ENCODE measurements around the gene FCRL3. TPM values are rescaled to one million over a fixed set of nuclear protein-coding genes. Genes with fewer than 3 reads are reported as not detected.

The FCRL3 gene
- total and polyA plus RNA-seq, 2 of the 13 experiments (the other 11 are each of a cell fraction or from before 2014, with no cell fraction given): not detected

- DNase-seq (ENCODE audit: low spot score) (no peak), ATAC-seq (no peak), FAIRE-seq (no peak)
- H3K27ac ChIP-seq (ENCODE audit: extremely low read length, insufficient read depth, low read length): no peak overlapping the region
- CTCF ChIA-PET (ENCODE audit: low intra/inter-chr PET ratio, low total read pairs): no interaction called here
- no peaks in the 10 kb centered on the region; a peak in 1 of 5 replicates for H3K27me3 ChIP-seq (ENCODE audit: control insufficient read depth in 1 of 2, insufficient read depth in 2 of 2, low read length in 2 of 2)
- no peaks in the 10 kb centered on the region for H3K79me2 ChIP-seq (ENCODE audit: insufficient read depth, low read length)
- H4K20me1 ChIP-seq (ENCODE audit: insufficient read depth, low read length): no peaks in the 10 kb centered on the region
- in situ Hi-C loops (cut with HindIII; ENCODE audit: extremely low pct_ligation_motif_present, low pct_unique_long_range_greater_than_20kb): no loop called here
- no peaks in the 10 kb centered on the region for H3K36me3 ChIP-seq (replicated peaks in 1 of 2; ENCODE audit: control insufficient read depth in 1 of 2, insufficient read depth in 2 of 2, low read length in 2 of 2)
- POLR2A ChIA-PET: no interaction called here
- WGBS (ENCODE audit: low lambda C conversion rate): no CpG with 5 or more reads among the region's 1 CpG
- no peak overlapping the region for H2AFZ ChIP-seq (ENCODE audit: low read length)
- no peaks in the 10 kb centered on the region for H3K4me1 ChIP-seq (ENCODE audit: insufficient read depth, low read length)
- no peak overlapping the region for H3K9ac ChIP-seq (ENCODE audit: insufficient read depth, low read depth, low read length)
- intact Hi-C loops (cut with micrococcal nuclease; ENCODE audit: unreplicated experiment): no loop called here
- no peak overlapping the region for H3K4me3 ChIP-seq (replicated peaks in 1 of 3; ENCODE audit: insufficient read depth in 1 of 3, low read depth in 2 of 3, low read length in 3 of 3)
- BruUV-seq (replicated peaks): no TSS peak
- TF ChIP-seq, protein P1, sequence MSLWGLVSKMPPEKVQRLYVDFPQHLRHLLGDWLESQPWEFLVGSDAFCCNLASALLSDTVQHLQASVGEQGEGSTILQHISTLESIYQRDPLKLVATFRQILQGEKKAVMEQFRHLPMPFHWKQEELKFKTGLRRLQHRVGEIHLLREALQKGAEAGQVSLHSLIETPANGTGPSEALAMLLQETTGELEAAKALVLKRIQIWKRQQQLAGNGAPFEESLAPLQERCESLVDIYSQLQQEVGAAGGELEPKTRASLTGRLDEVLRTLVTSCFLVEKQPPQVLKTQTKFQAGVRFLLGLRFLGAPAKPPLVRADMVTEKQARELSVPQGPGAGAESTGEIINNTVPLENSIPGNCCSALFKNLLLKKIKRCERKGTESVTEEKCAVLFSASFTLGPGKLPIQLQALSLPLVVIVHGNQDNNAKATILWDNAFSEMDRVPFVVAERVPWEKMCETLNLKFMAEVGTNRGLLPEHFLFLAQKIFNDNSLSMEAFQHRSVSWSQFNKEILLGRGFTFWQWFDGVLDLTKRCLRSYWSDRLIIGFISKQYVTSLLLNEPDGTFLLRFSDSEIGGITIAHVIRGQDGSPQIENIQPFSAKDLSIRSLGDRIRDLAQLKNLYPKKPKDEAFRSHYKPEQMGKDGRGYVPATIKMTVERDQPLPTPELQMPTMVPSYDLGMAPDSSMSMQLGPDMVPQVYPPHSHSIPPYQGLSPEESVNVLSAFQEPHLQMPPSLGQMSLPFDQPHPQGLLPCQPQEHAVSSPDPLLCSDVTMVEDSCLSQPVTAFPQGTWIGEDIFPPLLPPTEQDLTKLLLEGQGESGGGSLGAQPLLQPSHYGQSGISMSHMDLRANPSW (CRISPR knock-in tag; IDR thresholded peaks at IDR 0.05; ENCODE audit: borderline replicate concordance): no peak
- TF ChIP-seq KLF11 (CRISPR knock-in tag; IDR thresholded peaks at IDR 0.05): no peak
- TF ChIP-seq ZNF367 (CRISPR knock-in tag; IDR thresholded peaks at IDR 0.05; ENCODE audit: borderline replicate concordance): no peak
- TF ChIP-seq ZNF160 (CRISPR knock-in tag; IDR thresholded peaks at IDR 0.05): no peak
- TF ChIP-seq, protein P2, sequence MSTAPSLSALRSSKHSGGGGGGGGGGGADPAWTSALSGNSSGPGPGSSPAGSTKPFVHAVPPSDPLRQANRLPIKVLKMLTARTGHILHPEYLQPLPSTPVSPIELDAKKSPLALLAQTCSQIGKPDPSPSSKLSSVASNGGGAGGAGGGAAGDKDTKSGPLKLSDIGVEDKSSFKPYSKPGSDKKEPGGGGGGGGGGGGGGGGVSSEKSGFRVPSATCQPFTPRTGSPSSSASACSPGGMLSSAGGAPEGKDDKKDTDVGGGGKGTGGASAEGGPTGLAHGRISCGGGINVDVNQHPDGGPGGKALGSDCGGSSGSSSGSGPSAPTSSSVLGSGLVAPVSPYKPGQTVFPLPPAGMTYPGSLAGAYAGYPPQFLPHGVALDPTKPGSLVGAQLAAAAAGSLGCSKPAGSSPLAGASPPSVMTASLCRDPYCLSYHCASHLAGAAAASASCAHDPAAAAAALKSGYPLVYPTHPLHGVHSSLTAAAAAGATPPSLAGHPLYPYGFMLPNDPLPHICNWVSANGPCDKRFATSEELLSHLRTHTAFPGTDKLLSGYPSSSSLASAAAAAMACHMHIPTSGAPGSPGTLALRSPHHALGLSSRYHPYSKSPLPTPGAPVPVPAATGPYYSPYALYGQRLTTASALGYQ (CRISPR knock-in tag; IDR thresholded peaks at IDR 0.05): no peak
- no peak for TF ChIP-seq IKZF4 (CRISPR knock-in tag; IDR thresholded peaks at IDR 0.05; ENCODE audit: borderline replicate concordance, low read depth, not compliant biosample characterization)
- no peak for TF ChIP-seq ATM (IDR thresholded peaks at IDR 0.05; ENCODE audit: borderline replicate concordance)
- no peak for TF ChIP-seq ZSCAN29 (CRISPR knock-in tag; conservative IDR thresholded peaks at IDR 0.05)
- TF ChIP-seq, protein P3, sequence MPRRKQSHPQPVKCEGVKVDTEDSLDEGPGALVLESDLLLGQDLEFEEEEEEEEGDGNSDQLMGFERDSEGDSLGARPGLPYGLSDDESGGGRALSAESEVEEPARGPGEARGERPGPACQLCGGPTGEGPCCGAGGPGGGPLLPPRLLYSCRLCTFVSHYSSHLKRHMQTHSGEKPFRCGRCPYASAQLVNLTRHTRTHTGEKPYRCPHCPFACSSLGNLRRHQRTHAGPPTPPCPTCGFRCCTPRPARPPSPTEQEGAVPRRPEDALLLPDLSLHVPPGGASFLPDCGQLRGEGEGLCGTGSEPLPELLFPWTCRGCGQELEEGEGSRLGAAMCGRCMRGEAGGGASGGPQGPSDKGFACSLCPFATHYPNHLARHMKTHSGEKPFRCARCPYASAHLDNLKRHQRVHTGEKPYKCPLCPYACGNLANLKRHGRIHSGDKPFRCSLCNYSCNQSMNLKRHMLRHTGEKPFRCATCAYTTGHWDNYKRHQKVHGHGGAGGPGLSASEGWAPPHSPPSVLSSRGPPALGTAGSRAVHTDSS (CRISPR knock-in tag; conservative IDR thresholded peaks at IDR 0.05): no peak
- no peak for TF ChIP-seq HNRNPH1 (optimal IDR thresholded peaks at IDR 0.05; ENCODE audit: low read depth, low read length)
- no peak for TF ChIP-seq ZBTB7A (CRISPR knock-in tag; IDR thresholded peaks at IDR 0.05)
- TF ChIP-seq GPN1 (CRISPR knock-in tag; IDR thresholded peaks at IDR 0.05; ENCODE audit: borderline replicate concordance): no peak
- no peak for TF ChIP-seq ZNF225 (CRISPR knock-in tag; IDR thresholded peaks at IDR 0.05)
- TF ChIP-seq SUZ12 (IDR thresholded peaks at IDR 0.05; ENCODE audit: low read depth, low read length): no peak
- no peak for TF ChIP-seq ZNF17 (CRISPR knock-in tag; IDR thresholded peaks at IDR 0.05)
- TF ChIP-seq ZNF12 (CRISPR knock-in tag; IDR thresholded peaks at IDR 0.05): no peak
- no peak for TF ChIP-seq KLF16 (CRISPR knock-in tag; IDR thresholded peaks at IDR 0.05)
- TF ChIP-seq ZNF30 (CRISPR knock-in tag; IDR thresholded peaks at IDR 0.05): no peak
- H3K4me2 ChIP-seq (ENCODE audit: low read depth, low read length): no peak overlapping the region
- peaks cover 22% of the 10 kb centered on the region for H3K9me3 ChIP-seq (ENCODE audit: low read length)
Measured at GRCh38 chr1:157721985-157722384, 21.4 kb upstream of the FCRL3 start.

All from HepG2 (cell line).